ENCODE measurements around the gene ANKS1A. TPM values are rescaled to one million over a fixed set of nuclear protein-coding genes. Genes with fewer than 3 reads are reported as not detected.

The ANKS1A gene
- total and polyA plus RNA-seq, 2 experiments from 2014 or later = 12.1 to 31.9 TPM

- Mint-ChIP-seq H3K4me1 (peaks cover 58% of the 10 kb centered on the region), H3K27me3 (ENCODE audit: insufficient read depth, low read depth, poor library complexity) (peaks cover 10% of the 10 kb centered on the region), H3K4me3 (no peak overlapping the region), H3K27ac (peak overlapping the region; percentile 49), H3K9me3 (no peaks in the 10 kb centered on the region), H3K36me3 (ENCODE audit: low read depth) (no peaks in the 10 kb centered on the region; the same call in 1 of the 3 replicates)
- Histone ChIP-seq H3K4me2 (no peak overlapping the region), H3K27ac (ENCODE audit: low read depth) (no peak overlapping the region), H3K27me3 (ENCODE audit: insufficient read depth) (no peaks in the 10 kb centered on the region), H2AFZ (no peak overlapping the region), H3K4me1 (ENCODE audit: insufficient read depth) (peaks cover 41% of the 10 kb centered on the region), H4K20me1 (replicated peaks; ENCODE audit: insufficient read depth) (no peaks in the 10 kb centered on the region), H3K36me3 (ENCODE audit: insufficient read depth) (no peaks in the 10 kb centered on the region), H3F3A (replicated peaks; ENCODE audit: low read depth) (peaks cover 10% of the 10 kb centered on the region; the same call in 1 of the 2 replicates), H3K79me2 (replicated peaks; ENCODE audit: insufficient read depth) (no peaks in the 10 kb centered on the region; the same call in 1 of the 2 replicates), H3K4me3 (no peak overlapping the region), H3K9me2 (ENCODE audit: insufficient read depth) (no peaks in the 10 kb centered on the region; the same call in 1 of the 2 replicates)
- ATAC-seq (no peak), DNase-seq (ENCODE audit: low spot score) (no peak)
- TF ChIP-seq EZH2 (IDR thresholded peaks at IDR 0.05; ENCODE audit: low read depth, unreplicated experiment) (no peak), REST (IDR thresholded peaks at IDR 0.05; ENCODE audit: unreplicated experiment) (no peak), CTCF (conservative IDR thresholded peaks at IDR 0.05; ENCODE audit: low read depth in 2 of 2) (no peak), POLR2AphosphoS5 (IDR thresholded peaks at IDR 0.05; ENCODE audit: low read depth) (no peak), ETS1 (IDR thresholded peaks at IDR 0.05) (no peak), STAT1 (IDR thresholded peaks at IDR 0.05; ENCODE audit: unreplicated experiment) (no peak)
These were observed 142.8 kb downstream of the ANKS1A start for GRCh38 chr6:35031611-35032529.

- ATAC-seq = no peak
- Mint-ChIP-seq H3K4me1 (peaks cover 59% of the 10 kb centered on the region), H3K27ac (no peak overlapping the region), H3K9me3 (no peaks in the 10 kb centered on the region), H3K36me3 (ENCODE audit: low read depth) (no peaks in the 10 kb centered on the region; the same call in 2 of the 3 replicates), H3K4me3 (no peak overlapping the region), H3K27me3 (ENCODE audit: insufficient read depth, low read depth, poor library complexity) (peaks cover 7% of the 10 kb centered on the region)
- H3K36me3 ChIP-seq (ENCODE audit: insufficient read depth) = no peaks in the 10 kb centered on the region
- TF ChIP-seq STAT1 (IDR thresholded peaks at IDR 0.05; ENCODE audit: unreplicated experiment) = no peak
- peaks cover 50% of the 10 kb centered on the region for H3K4me1 ChIP-seq (ENCODE audit: insufficient read depth)
- no peaks in the 10 kb centered on the region; the same call in 1 of the 2 replicates for H3K79me2 ChIP-seq (replicated peaks; ENCODE audit: insufficient read depth)
- no peak overlapping the region for H3K4me3 ChIP-seq
- H2AFZ ChIP-seq = no peak overlapping the region
- H3F3A ChIP-seq (replicated peaks; ENCODE audit: low read depth) = peaks cover 10% of the 10 kb centered on the region; the same call in 1 of the 2 replicates
- no peak overlapping the region for H3K27ac ChIP-seq (ENCODE audit: low read depth)
- no peak for DNase-seq (ENCODE audit: low spot score)
- no peaks in the 10 kb centered on the region for H4K20me1 ChIP-seq (replicated peaks; ENCODE audit: insufficient read depth)
- H3K27me3 ChIP-seq (ENCODE audit: insufficient read depth) = no peaks in the 10 kb centered on the region
- no peak overlapping the region for H3K4me2 ChIP-seq
- H3K9me2 ChIP-seq (ENCODE audit: insufficient read depth) = no peaks in the 10 kb centered on the region; the same call in 1 of the 2 replicates
These were observed 144.6 kb downstream of the ANKS1A start for GRCh38 chr6:35033683-35034082.

All from GM23338 (cell line).